Lower leg skin (tissue), 4 donors: ENCODE measurements around the gene TOMM22. TPM values are rescaled to one million over a fixed set of nuclear protein-coding genes. Genes with fewer than 3 reads are reported as not detected.

Experiments
- DNase-seq, 2 donors: peaks; one replicate each; pipeline ENCODE4 v3.0.0-alpha.2; 2019; ENCODE audit warnings: low spot score in 2 of 2
- H3K4me3 ChIP-seq: fragments of 200-600 bp; sonication (generic); 2 replicates; pipeline ENCODE4 v1.5.1; 2017; ENCODE audit warnings: mild to moderate bottlenecking, low read depth; ENCODE audit not compliant: poor library complexity, severe bottlenecking
- POLR2A ChIP-seq, 2 donors: fragments of 450-650 bp; IDR thresholded peaks; one replicate each; pipeline ENCODE4 v1.6.1; 2016 to 2017; ENCODE audit warnings: antibody characterized with exemption in 2 of 2, mild to moderate bottlenecking in 1 of 2, moderate library complexity in 1 of 2
- WGBS, 2 donors: methylation state at CpG; one replicate each; pipeline ENCODE4 v1.1.5; 2018; 5-methylcytosine and 5-hydroxymethylcytosine counted together
- intact Hi-C: fragments of 100-400 bp; cut with DNase I; formaldehyde crosslinking; loops from one replicate; pipeline ENCODE4 v1.15.0; 2023; ENCODE audit warnings: low total_unique reads
- total RNA-seq, 4 donors: library from RNA; depleted of rRNA; stranded (reverse); fragments of >200 nt; gene quantifications; one replicate each; pipeline ENCODE4 v1.1.0, GENCODE V29; 2016
- TF ChIP-seq, protein P1 (sequence below), 3 donors: fragments of 450-650 bp; IDR thresholded peaks; one replicate each; pipeline ENCODE4 v1.5.1; 2016; ENCODE audit warnings: antibody characterized with exemption in 3 of 3, mild to moderate bottlenecking in 3 of 3, moderate library complexity in 2 of 3

TOMM22 gene
- total RNA-seq, 4 donors from 2014 or later: 24.8 to 42.2 (median 34.5) TPM

DNA sequence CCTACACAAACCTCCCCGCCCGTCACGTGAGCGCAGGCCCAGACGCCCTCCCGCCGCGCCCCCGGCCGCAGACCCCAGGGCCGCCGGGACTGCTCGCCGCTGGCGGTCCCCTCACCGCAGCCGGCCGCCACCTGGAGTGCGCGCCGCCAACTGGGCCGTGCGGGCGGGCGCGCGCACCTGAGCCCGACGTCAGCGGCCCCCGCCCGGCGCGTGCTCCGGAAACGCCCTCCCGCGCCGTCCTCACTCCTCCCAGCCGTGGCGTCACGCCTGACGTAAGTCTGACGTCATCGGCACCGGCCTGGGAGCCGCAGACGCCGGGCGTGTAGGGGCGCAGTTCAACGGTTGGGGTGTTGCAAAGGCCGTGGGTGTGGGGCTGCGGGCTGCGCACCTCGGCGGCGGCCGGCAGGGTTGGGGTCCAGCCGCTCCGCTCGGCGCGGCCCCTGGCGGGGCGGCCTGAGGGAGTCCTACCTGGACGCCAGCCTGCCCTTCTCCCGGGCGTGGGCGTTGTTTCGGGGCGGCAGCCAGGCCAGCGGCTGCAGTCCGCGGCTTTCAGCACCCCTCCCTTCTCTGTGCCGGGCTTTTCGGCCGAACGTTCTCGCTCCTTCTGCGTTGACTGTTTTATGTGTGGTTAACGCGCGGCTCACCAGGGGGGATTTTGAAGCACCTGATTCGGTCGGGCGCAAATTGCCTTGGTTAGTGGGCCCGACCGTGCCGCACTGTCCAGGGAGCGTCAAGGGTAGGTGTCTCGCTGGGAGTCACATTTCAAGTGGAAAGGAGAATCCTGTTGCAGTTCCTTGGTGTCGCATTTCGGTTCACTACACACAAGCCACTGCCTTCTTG is 19.3 kb downstream of the TOMM22 start, which contains the start of gene JOSD1:
JOSD1 (minus strand) TSS at position 155 of the 840 bp plus-strand sequence. CDS start 956 bp downstream, outside the sequence.
- peak within 1 kb of the TSS; percentile 70 for H3K4me3 ChIP-seq
- peak; percentile 95 to 99 for DNase-seq
- WGBS, 2 donors: 1% methylated on average over 27 to 39 of the region's 94 CpGs
- TF ChIP-seq POLR2A (IDR thresholded peaks at IDR 0.05): peak in 1 of 2 donors; percentile 71
- TF ChIP-seq, protein P1, sequence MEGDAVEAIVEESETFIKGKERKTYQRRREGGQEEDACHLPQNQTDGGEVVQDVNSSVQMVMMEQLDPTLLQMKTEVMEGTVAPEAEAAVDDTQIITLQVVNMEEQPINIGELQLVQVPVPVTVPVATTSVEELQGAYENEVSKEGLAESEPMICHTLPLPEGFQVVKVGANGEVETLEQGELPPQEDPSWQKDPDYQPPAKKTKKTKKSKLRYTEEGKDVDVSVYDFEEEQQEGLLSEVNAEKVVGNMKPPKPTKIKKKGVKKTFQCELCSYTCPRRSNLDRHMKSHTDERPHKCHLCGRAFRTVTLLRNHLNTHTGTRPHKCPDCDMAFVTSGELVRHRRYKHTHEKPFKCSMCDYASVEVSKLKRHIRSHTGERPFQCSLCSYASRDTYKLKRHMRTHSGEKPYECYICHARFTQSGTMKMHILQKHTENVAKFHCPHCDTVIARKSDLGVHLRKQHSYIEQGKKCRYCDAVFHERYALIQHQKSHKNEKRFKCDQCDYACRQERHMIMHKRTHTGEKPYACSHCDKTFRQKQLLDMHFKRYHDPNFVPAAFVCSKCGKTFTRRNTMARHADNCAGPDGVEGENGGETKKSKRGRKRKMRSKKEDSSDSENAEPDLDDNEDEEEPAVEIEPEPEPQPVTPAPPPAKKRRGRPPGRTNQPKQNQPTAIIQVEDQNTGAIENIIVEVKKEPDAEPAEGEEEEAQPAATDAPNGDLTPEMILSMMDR (IDR thresholded peaks at IDR 0.05): no peak
- intact Hi-C loops: no loop called here

DNA sequence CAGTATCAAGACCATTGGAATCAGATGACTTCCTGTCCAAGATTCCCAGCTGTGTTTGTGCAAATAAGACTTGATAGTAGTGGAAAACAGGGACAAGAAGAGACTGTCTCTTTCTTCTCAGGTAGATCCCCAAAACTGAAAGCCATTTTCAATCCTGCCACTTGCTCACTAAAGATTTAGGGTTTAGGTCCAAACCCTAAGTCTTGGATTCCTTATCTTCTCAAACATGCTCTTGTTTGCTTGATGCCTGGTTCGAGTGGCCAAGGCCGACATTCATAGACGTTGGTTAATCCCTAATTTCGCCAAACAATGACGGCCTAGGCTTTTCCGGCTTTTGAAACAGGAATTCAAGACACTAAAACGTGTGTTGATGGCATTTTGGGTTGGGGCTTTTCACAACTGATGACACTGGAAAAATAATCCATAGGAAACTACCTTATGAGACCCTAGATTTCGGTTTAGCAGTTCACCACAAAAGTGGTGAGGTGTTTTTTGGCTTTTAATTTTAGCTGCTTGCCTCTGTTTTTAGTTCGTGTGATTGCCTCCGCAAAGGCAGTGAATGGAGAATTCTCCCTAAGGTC is 23.0 kb downstream of the TOMM22 start:
- DNase-seq: no peak
- WGBS, 2 donors: 6 to 13% methylated on average over 10 of the region's 10 CpGs
- no peak for TF ChIP-seq POLR2A (IDR thresholded peaks at IDR 0.05)
- TF ChIP-seq, protein P1 (IDR thresholded peaks at IDR 0.05): no peak
- intact Hi-C loops: no loop called here
- H3K4me3 ChIP-seq: no peak overlapping the region

GRCh38 chr22:38705235-38706100 is 23.7 kb downstream of the TOMM22 start, which contains the start of gene GTPBP1:
Gene GTPBP1, plus strand, starts transcription at chr22:38705944. Its CDS starts 12 bp downstream, at chr22:38705956.
- intact Hi-C loops: no loop called here
- DNase-seq: peak; percentile 99 to 100
- 0 to 1% methylated on average over 46 to 54 of the region's 55 CpGs for WGBS, 2 donors
- peak in 1 of 2 donors; percentile 41 for TF ChIP-seq POLR2A (IDR thresholded peaks at IDR 0.05)
- TF ChIP-seq, protein P1 (IDR thresholded peaks at IDR 0.05): no peak
- peak within 1 kb of the TSS; percentile 85 for H3K4me3 ChIP-seq

DNA sequence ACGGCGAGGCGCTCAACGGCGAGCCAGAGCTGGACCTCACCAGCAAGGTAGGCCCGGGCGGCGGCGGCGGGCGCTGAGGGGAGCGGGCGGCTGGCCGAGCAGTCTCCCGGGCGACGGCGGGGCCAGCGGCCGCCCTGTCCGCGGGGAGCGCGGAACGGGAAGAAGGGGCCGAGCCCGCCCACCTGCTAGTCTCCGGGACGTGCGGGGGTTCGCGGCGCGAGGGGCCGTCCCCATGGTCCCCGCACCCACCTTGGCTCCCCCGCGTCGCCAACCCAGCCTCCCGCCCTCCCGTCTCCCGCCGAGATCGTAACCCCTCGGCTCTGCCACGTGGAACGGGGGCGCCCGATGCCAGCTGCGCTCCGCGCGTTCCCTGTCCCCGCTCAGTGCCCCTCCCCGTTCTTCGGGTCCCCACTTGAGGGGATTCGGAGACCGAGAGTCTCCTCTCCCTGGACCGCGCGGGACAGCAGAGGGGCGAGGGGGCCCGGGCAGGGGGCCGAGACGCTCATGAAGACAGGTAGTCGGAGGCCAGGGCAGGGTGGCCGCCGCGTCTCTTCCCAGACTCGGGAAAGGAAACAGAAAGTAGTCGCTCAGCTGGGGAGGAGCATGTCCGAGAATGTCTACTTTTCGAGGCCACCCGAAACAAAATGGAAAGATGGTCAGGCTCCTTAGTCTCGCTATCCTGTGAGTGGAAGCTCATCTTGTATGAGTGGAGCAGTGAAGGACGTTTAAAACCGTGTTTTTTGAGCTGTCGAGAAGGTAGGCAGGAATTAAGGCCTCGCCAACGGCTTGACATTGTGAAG is 24.5 kb downstream of the TOMM22 start:
- DNase-seq: peak; percentile 32 to 91
- peak overlapping the region; percentile 85 for H3K4me3 ChIP-seq
- intact Hi-C loops: no loop called here
- no peak for TF ChIP-seq POLR2A (IDR thresholded peaks at IDR 0.05)
- TF ChIP-seq, protein P1 (IDR thresholded peaks at IDR 0.05): no peak
- WGBS, 2 donors: 0% methylated on average over 23 to 43 of the region's 80 CpGs

GRCh38 chr22:38706901-38707195 is 25.1 kb downstream of the TOMM22 start:
- intact Hi-C loops: no loop called here
- no peak for TF ChIP-seq POLR2A (IDR thresholded peaks at IDR 0.05)
- TF ChIP-seq, protein P1 (IDR thresholded peaks at IDR 0.05): no peak

More at GRCh38 chr22:38706901-38707195, 25.1 kb downstream of the TOMM22 start:
- whole genome bisulfite sequencing, 2 donors: 2% methylated on average over 4 of the region's 4 CpGs
- H3K4me3 ChIP-seq: peak overlapping the region; percentile 85
- no peak for DNase-seq
